ENCODE results near the gene NAA20.

GRCh38 chr20:20014659-20015058 is 2.5 kb upstream of the NAA20 start:
- TF ChIP-seq CTCF (IDR thresholded peaks at IDR 0.05; ENCODE audit: insufficient read depth, low read length, poor library complexity, severe bottlenecking) = no peak
- no peak for TF ChIP-seq EZH2phosphoT487 (conservative IDR thresholded peaks at IDR 0.05; ENCODE audit: low read length)

Measured in SU-DHL-6 (cell line).